ENCODE data around the gene PLEKHO2. TPM values are rescaled to one million over a fixed set of nuclear protein-coding genes. Genes with fewer than 3 reads are reported as not detected.
A peak's percentile ranks its signal among the peaks of the same experiment; 100 is the strongest.

PLEKHO2 gene
- total and polyA plus RNA-seq, 2 of the 8 experiments (the other 6 are each of a cell fraction or from before 2014, with no cell fraction given) = 16.9 to 20.1 TPM

- H3K4ac ChIP-seq (replicated peaks; ENCODE audit: insufficient read length, low read depth, low read length) = peak overlapping the region; percentile 41
- H2AFZ ChIP-seq (ENCODE audit: low read length) = no peak overlapping the region
- no peak overlapping the region for H3K27ac ChIP-seq (ENCODE audit: low read depth, low read length)
- ChIA-PET CTCF (ENCODE audit: partially characterized antibody) (interaction anchor here (0.7 to 1.4 kb wide), 4 partner anchors 20 to 181 kb away, joined by 3 read pairs; no protein-coding TSS in a partner anchor), POLR2A (ENCODE audit: partially characterized antibody) (interaction anchor here (0.6 to 2.5 kb wide), 5 partner anchors 7 to 77 kb away, joined by 3 to 9 read pairs (median 3); no protein-coding TSS in a partner anchor)
- peaks cover 0 to 16% (median 10%) of the 10 kb centered on the region in 4 experiments; a peak in 6 of 7 replicates for H3K4me1 ChIP-seq (replicated peaks in 1 of 4; ENCODE audit: control insufficient read depth in 3 of 4, insufficient read depth in 4 of 4, low read length in 3 of 4)
- no peak overlapping the region for H4K5ac ChIP-seq (ENCODE audit: insufficient read length, low read depth, low read length)
- H2BK15ac ChIP-seq (ENCODE audit: low read length) = no peak overlapping the region
- H2BK20ac ChIP-seq (ENCODE audit: low read length) = no peak overlapping the region
- 82% methylated on average over 15 of the region's 15 CpGs; no CpG with 5 or more reads in 1 of the 2 experiments for WGBS, 2 experiments (ENCODE audit: extremely low coverage in 1 of 2, insufficient coverage in 1 of 2, insufficient read length in 1 of 2, insufficient replicate concordance in 2 of 2, low coverage in 1 of 2, low lambda C conversion rate in 2 of 2, missing lambda C conversion rate in 1 of 2)
- H2BK12ac ChIP-seq (ENCODE audit: low read depth, low read length) = peak overlapping the region; percentile 50; the same call in 1 of the 2 replicates
- no peak overlapping the region for H2BK120ac ChIP-seq (replicated peaks; ENCODE audit: low read depth, low read length)
- FAIRE-seq (no peak), DNase-seq (ENCODE audit: low read depth in 1 of 2, low spot score in 2 of 2) (no peak)
- H3K23ac ChIP-seq (ENCODE audit: insufficient read length) = no peak overlapping the region
- H4K20me1 ChIP-seq (replicated peaks in 1 of 2; ENCODE audit: control insufficient read depth in 1 of 2, insufficient read depth in 2 of 2, low read length in 2 of 2) = no peaks in the 10 kb centered on the region
- no peak overlapping the region for H4K8ac ChIP-seq (ENCODE audit: extremely low read depth, insufficient read depth, low read length)
- H4K91ac ChIP-seq (replicated peaks; ENCODE audit: insufficient read length, low read length) = no peak overlapping the region
- H3K9me3 ChIP-seq (ENCODE audit: insufficient read depth in 2 of 2, low read depth in 1 of 2, low read length in 1 of 2) = no peaks in the 10 kb centered on the region
- H3K9ac ChIP-seq (replicated peaks in 1 of 4; ENCODE audit: extremely low read depth in 1 of 4, low read depth in 3 of 4, low read length in 3 of 4) = no peak overlapping the region; a peak in 1 of 7 replicates
- peaks cover 0 to 14% (median 13%) of the 10 kb centered on the region in 4 experiments; a peak in 6 of 7 replicates for H3K27me3 ChIP-seq (replicated peaks in 1 of 4; ENCODE audit: control insufficient read depth in 3 of 4, extremely low read depth in 1 of 4, insufficient read depth in 3 of 4, low read length in 3 of 4)
- no peaks in the 10 kb centered on the region for H3K36me3 ChIP-seq (ENCODE audit: control insufficient read depth in 2 of 4, insufficient read depth in 4 of 4, low read length in 3 of 4)
- no peak overlapping the region for H2BK5ac ChIP-seq (ENCODE audit: low read depth, low read length)
- peak overlapping the region; percentile 69 to 91 for H3K4me2 ChIP-seq (ENCODE audit: insufficient read depth in 1 of 2, low read depth in 2 of 2, low read length in 2 of 2)
- no peaks in the 10 kb centered on the region for H3K79me1 ChIP-seq (ENCODE audit: low read depth, low read length)
- H3K56ac ChIP-seq (replicated peaks; ENCODE audit: insufficient read length, low read depth, low read length) = no peak overlapping the region
- peak overlapping the region; percentile 58 to 69 (median 64); a peak in 7 of 8 replicates for H3K4me3 ChIP-seq (ENCODE audit: extremely low read depth in 1 of 4, insufficient read depth in 2 of 4, low read depth in 3 of 4, low read length in 4 of 4)
- H3K18ac ChIP-seq (ENCODE audit: extremely low read depth, low read length) = peak overlapping the region; percentile 19; the same call in 1 of the 2 replicates
- no peak overlapping the region for H3K14ac ChIP-seq (ENCODE audit: insufficient read length)
- H3K79me2 ChIP-seq (ENCODE audit: control insufficient read depth in 1 of 2, insufficient read depth in 2 of 2, low read length in 2 of 2) = no peaks in the 10 kb centered on the region
- 0 out of 2 replicates have a peak overlapping the region, but pooled peaks have one; percentile 91 for H2AK5ac ChIP-seq (ENCODE audit: low read depth, low read length)
- peaks cover 9% of the 10 kb centered on the region for H3K23me2 ChIP-seq (ENCODE audit: low read depth, low read length)
- TF ChIP-seq CHD2 (IDR thresholded peaks at IDR 0.05; ENCODE audit: low read length) (no peak), RNF2 (IDR thresholded peaks at IDR 0.05; ENCODE audit: borderline replicate concordance, low read depth, low read length, missing control alignments, poor library complexity, severe bottlenecking) (no peak), CREB1 (IDR thresholded peaks at IDR 0.05) (no peak), NRF1 (IDR thresholded peaks at IDR 0.05; ENCODE audit: low read depth, low read length) (no peak), TAF7 (optimal IDR thresholded peaks at IDR 0.05; ENCODE audit: borderline replicate concordance, low read depth, low read length) (no peak), SAP30 (IDR thresholded peaks at IDR 0.05; ENCODE audit: insufficient read depth, insufficient replicate concordance, low read length) (no peak), KDM1A (IDR thresholded peaks at IDR 0.05; ENCODE audit: borderline replicate concordance, low read length) (no peak)
- TF ChIP-seq, protein P1, sequence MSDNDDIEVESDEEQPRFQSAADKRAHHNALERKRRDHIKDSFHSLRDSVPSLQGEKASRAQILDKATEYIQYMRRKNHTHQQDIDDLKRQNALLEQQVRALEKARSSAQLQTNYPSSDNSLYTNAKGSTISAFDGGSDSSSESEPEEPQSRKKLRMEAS (IDR thresholded peaks at IDR 0.05) = no peak
- TF ChIP-seq, protein P2, sequence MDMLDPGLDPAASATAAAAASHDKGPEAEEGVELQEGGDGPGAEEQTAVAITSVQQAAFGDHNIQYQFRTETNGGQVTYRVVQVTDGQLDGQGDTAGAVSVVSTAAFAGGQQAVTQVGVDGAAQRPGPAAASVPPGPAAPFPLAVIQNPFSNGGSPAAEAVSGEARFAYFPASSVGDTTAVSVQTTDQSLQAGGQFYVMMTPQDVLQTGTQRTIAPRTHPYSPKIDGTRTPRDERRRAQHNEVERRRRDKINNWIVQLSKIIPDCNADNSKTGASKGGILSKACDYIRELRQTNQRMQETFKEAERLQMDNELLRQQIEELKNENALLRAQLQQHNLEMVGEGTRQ (IDR thresholded peaks at IDR 0.05; ENCODE audit: low read length) = no peak
Measured at GRCh38 chr15:64912379-64913325, 70.9 kb downstream of the PLEKHO2 start.

Measured in H1 (cell line).